Neural cell (in vitro differentiated cells): ENCODE data around the gene CHD2.
A peak's percentile ranks its signal among the peaks of the same experiment; 100 is the strongest.

Experiments used
- CTCF ChIP-seq: fragments of 450-650 bp; IDR thresholded peaks from 2 replicates; pipeline ENCODE4 v1.5.1; 2014; ENCODE audit warnings: antibody characterized with exemption, mild to moderate bottlenecking, moderate library complexity; ENCODE audit not compliant: poor library complexity, severe bottlenecking
- EP300 ChIP-seq: fragments of 450-650 bp; conservative IDR thresholded peaks from 2 replicates; pipeline ENCODE4 v1.6.1; 2014; ENCODE audit warnings: antibody characterized with exemption, mild to moderate bottlenecking, moderate library complexity; ENCODE audit not compliant: poor library complexity, severe bottlenecking
- EZH2 ChIP-seq: fragments of 200-600, 300-800 bp; shearing (Covaris generic), sonication (generic); IDR thresholded peaks from 2 replicates; pipeline ENCODE4 v1.6.1; 2014; ENCODE audit warnings: antibody characterized with exemption, low read length, borderline replicate concordance, mild to moderate bottlenecking; ENCODE audit not compliant: insufficient read depth, poor library complexity, severe bottlenecking
- MXI1 ChIP-seq: fragments of 450-650 bp; conservative IDR thresholded peaks from 2 replicates; pipeline ENCODE4 v1.6.1; 2014; ENCODE audit warnings: antibody characterized with exemption, mild to moderate bottlenecking; ENCODE audit not compliant: poor library complexity, severe bottlenecking
- POLR2AphosphoS5 ChIP-seq: IDR thresholded peaks from 2 replicates; pipeline ENCODE4 v1.6.1; 2012
- RAD21 ChIP-seq: fragments of 450-650 bp; conservative IDR thresholded peaks from 2 replicates; pipeline ENCODE4 v1.6.1; 2014; ENCODE audit warnings: antibody characterized with exemption, mild to moderate bottlenecking, moderate library complexity
- REST ChIP-seq: IDR thresholded peaks from 2 replicates; pipeline ENCODE4 v1.6.1; 2012; ENCODE audit warnings: borderline replicate concordance
- SMC3 ChIP-seq: fragments of 450-650 bp; conservative IDR thresholded peaks from 2 replicates; pipeline ENCODE4 v1.6.1; 2014; ENCODE audit warnings: antibody characterized with exemption, mild to moderate bottlenecking, moderate library complexity; ENCODE audit not compliant: poor library complexity
- TAF1 ChIP-seq: IDR thresholded peaks from 2 replicates; pipeline ENCODE4 v1.6.1; 2012; ENCODE audit warnings: low read depth

- TF ChIP-seq CTCF (no peak), TAF1 (no peak), EP300 (no peak), EZH2 (no peak), POLR2AphosphoS5 (peak; percentile 23), RAD21 (no peak), REST (no peak), MXI1 (no peak), SMC3 (no peak)
Measured at GRCh38 chr15:93026380-93026817, 126.3 kb downstream of the CHD2 start.
